Measurements from ENCODE around the gene FAM234B. TPM values are rescaled to one million over a fixed set of nuclear protein-coding genes. Genes with fewer than 3 reads are reported as not detected.

Gene FAM234B
- total and polyA plus RNA-seq, 2 experiments from 2014 or later, result 9.5 to 21.1 TPM

GRCh38 chr12:13001775-13002040, 42.5 kb upstream of the FAM234B start (continued):
- TF ChIP-seq ZNF462 (CRISPR knock-in tag; IDR thresholded peaks at IDR 0.05), result no peak

- Histone ChIP-seq H3K27ac (ENCODE audit: low read depth) (no peak overlapping the region), H3K4me1 (ENCODE audit: insufficient read depth) (peaks cover 43% of the 10 kb centered on the region), H3K4me2 (peak overlapping the region; percentile 100), H4K20me1 (replicated peaks; ENCODE audit: insufficient read depth) (no peaks in the 10 kb centered on the region; the same call in 1 of the 2 replicates), H3K79me2 (replicated peaks; ENCODE audit: insufficient read depth) (peaks cover 14% of the 10 kb centered on the region), H2AFZ (peak overlapping the region; percentile 94; the same call in 1 of the 2 replicates), H3K4me3 (peak overlapping the region; percentile 90), H3K9me2 (ENCODE audit: insufficient read depth) (no peaks in the 10 kb centered on the region), H3K36me3 (ENCODE audit: insufficient read depth) (no peaks in the 10 kb centered on the region), H3K27me3 (ENCODE audit: insufficient read depth) (peaks cover 21% of the 10 kb centered on the region), H3F3A (replicated peaks; ENCODE audit: low read depth) (0 out of 2 replicates have a peak, but pooled peaks cover 6% of the 10 kb centered on the region)
- H3K36me3 Mint-ChIP-seq (ENCODE audit: low read depth), result peaks cover 5% of the 10 kb centered on the region; the same call in 2 of the 3 replicates
- H3K9me3 Mint-ChIP-seq, result peaks cover 8% of the 10 kb centered on the region; the same call in 1 of the 3 replicates
- peaks cover 26% of the 10 kb centered on the region for H3K27me3 Mint-ChIP-seq (ENCODE audit: insufficient read depth, low read depth, poor library complexity)
- ATAC-seq (no peak), DNase-seq (ENCODE audit: low spot score) (no peak)
- no peak overlapping the region for H3K27ac Mint-ChIP-seq
- H3K4me1 Mint-ChIP-seq, result peaks cover 53% of the 10 kb centered on the region
- H3K4me3 Mint-ChIP-seq, result peak overlapping the region; percentile 81
- no peak for TF ChIP-seq ZNF462 (CRISPR knock-in tag; IDR thresholded peaks at IDR 0.05)
- TF ChIP-seq EZH2phosphoT487 (IDR thresholded peaks at IDR 0.05; ENCODE audit: unreplicated experiment), result no peak
- TF ChIP-seq STAT1 (IDR thresholded peaks at IDR 0.05; ENCODE audit: unreplicated experiment), result no peak
- TF ChIP-seq ETS1 (IDR thresholded peaks at IDR 0.05), result no peak
- no peak for TF ChIP-seq POLR2AphosphoS5 (IDR thresholded peaks at IDR 0.05; ENCODE audit: low read depth)
- no peak for TF ChIP-seq CREB1 (CRISPR knock-in tag; IDR thresholded peaks at IDR 0.05; ENCODE audit: low read depth)
- TF ChIP-seq JUNB (IDR thresholded peaks at IDR 0.05; ENCODE audit: unreplicated experiment), result no peak
Measured at GRCh38 chr12:13002301-13003097, 41.7 kb upstream of the FAM234B start.

Data from GM23338 (cell line).